ENCODE data around the gene HMOX2.

DNA sequence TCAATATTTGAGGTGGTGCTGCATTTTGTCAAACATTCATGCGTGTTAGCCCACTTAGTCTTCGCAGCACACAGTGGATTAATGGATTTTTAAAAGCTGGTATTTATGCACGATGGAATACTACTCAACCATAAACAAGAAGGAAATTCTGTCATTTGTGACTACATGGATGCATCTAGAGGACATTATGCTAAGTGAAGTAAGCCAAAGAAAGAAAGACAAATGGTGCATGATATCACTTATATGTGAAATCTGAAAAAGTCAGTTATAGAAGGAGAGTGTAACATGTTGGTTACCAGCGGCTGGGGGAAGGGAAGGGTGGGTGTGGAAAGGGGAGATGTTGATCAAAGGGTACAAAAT lies 23.0 kb downstream of the HMOX2 start:
- TF ChIP-seq CTCF (conservative IDR thresholded peaks at IDR 0.05) (no peak), ZFX (IDR thresholded peaks at IDR 0.05) (no peak)
